NCI-H748 (cell line): ENCODE data around the gene BPHL.
A peak's percentile ranks its signal among the peaks of the same experiment; 100 is the strongest.
"Not testable (repeated sequence)": the region's sequence is repeated elsewhere in the genome, so short reads cannot be mapped to it uniquely, and the experiment has no call there.

Experiments used
- DNase-seq: peaks from one replicate; lab custom pipeline; 2025; ENCODE audit not compliant: unreplicated experiment; lab: John Stamatoyannopoulos, UW

BPHL gene

GRCh38 chr6:3155416-3155815, 36.9 kb downstream of the BPHL start:
- not testable (repeated sequence) for DNase-seq

GRCh38 chr6:3156184-3157130, 37.9 kb downstream of the BPHL start:
- peak; percentile 59 for DNase-seq

DNA sequence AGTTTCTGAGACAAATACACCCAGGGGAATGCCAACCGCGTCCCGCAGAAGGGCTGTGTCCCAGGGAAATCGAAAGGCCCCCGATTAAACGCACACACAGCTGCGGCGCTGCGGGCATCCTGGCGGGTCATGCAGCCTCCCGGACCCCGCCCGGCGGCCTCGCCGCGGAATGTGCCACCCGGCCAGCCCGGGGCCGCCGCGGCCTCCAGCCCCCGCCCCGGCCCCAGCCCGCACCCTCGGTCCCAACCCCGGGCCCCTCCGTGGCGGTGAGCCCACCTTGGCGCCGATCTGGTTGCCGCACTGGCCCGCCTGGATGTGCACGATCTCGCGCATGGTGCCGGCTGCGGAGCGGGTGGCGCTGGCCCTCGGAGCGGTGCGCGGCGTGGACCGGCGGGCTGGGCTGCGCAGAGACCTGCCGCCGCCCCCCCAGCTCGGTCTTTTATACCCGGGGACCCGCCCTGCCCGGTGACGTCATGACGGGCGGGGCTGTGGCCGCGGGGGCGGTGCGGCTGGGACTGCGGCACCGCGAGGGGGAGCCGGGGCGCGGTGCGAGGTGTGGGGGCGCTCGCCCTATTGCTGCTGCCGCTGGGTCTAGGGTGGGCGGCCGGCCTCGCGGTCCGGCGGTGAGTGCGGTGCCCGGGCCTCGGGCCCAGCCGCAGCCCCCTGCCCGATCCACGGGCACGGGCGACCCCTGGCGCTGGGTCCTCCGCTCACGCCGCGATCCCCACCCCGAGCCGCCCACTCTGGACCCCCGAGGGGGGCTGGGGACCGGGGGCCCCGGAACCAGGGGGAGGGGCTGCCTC, 38.8 kb downstream of the BPHL start, which contains the start of gene TUBB2A:
Gene TUBB2A (minus strand): TSS at position 414 of the 803 bp plus-strand sequence. CDS start 81 bp downstream, at position 333.
- DNase-seq = peak; percentile 88

- DNase-seq = peak; percentile 91
Measured at GRCh38 chr6:3159805-3160781, 41.6 kb downstream of the BPHL start.

- DNase-seq = no peak
Measured at GRCh38 chr6:3162067-3162497, 43.6 kb downstream of the BPHL start.

DNA sequence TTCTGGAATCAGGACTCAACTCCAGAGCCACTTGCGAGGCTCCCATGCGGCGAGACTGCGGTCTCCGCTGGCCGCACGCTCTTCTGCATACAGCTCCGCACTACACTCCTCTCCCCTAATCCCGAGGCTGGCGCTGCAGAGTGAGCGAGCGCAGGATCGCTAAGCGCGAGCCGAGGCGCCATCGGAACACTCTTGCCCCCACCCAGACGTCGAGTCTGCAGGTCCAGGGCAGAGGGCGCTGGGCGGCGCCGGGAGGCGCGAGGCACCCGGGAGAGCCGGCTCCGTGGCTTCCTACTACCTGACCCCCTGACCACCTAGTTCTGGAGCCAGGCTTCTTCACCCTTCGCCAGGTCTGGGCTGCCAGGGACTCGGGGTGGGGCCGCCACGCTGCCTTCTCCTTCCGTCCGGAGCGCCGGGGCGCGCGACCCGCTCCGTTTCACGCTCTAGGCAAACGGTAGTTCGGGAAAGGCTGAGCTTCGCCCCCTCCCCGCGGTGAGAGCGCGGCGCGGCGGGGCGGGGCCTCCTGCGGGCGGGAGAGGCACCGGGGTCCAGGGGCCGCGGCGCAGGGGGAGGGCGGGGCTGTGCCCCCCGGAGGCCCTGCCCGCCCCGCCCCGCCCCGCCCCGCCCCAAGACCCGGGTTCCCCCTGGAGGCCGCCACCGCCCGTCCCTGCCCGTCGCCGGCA, 44.2 kb downstream of the BPHL start:
- peak; percentile 94 for DNase-seq

GRCh38 chr6:3163248-3163594, 44.7 kb downstream of the BPHL start:
- DNase-seq = no peak

DNA sequence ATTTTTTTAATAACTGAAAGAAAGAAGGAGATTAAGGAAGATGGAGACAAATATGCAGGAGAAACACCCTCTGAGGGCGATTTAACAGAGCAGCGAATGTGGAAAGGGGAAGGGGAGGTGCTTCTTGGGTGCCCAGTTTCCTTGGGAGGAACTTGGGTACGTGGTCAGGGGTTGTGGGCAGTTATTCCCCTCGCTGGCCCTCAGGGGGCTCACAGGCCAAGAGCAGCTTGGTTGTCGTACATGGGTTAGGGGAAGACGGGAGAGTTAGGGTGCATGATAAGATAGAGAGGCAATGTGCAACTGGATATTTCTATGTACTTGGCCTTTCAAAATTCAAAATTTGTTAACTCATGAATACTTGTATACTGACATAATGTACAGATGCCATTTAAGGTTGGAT, 45.9 kb downstream of the BPHL start:
- no peak for DNase-seq

DNA sequence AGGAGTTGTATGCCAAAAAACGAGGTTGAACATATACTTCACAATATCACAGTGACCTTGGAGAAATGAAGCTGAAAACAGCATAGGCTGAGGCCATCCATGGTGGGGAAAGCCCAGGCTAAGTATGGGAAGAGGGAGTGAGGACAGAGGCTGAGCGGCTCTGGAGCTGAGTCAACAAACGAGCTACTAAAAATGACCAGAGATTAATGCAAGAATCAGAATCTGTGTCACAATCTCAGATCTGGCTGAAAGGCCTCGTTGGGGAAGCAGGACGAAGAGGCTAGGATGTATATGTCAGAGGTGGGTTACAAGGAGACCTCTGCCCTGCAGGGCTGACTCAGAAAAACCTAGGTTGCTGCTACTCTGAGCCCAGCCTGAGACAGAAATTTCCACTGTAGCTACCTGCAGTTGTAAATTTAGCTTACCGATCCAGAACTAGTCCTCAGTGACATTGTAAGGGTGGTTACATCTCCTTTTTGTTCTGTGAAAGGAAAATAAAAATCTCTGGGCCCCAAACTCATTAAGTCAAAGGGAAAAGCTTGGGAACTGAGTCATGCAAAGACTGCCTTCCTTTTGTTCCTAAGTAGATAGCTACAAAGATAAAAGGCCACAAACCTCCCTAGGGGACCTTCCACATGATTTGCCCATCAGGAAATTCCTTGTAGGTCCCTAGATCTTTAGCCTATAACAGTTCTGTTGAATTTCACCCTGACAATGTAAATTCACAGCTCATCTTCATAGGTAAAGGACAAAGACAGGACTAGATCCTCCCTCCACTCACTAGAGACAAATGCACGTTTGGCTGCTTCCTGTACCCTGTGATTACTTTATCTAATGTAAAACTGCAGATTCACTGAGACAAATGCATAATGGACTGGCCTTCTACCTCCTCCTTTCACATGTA, 47.4 kb downstream of the BPHL start:
- DNase-seq = no peak

DNA sequence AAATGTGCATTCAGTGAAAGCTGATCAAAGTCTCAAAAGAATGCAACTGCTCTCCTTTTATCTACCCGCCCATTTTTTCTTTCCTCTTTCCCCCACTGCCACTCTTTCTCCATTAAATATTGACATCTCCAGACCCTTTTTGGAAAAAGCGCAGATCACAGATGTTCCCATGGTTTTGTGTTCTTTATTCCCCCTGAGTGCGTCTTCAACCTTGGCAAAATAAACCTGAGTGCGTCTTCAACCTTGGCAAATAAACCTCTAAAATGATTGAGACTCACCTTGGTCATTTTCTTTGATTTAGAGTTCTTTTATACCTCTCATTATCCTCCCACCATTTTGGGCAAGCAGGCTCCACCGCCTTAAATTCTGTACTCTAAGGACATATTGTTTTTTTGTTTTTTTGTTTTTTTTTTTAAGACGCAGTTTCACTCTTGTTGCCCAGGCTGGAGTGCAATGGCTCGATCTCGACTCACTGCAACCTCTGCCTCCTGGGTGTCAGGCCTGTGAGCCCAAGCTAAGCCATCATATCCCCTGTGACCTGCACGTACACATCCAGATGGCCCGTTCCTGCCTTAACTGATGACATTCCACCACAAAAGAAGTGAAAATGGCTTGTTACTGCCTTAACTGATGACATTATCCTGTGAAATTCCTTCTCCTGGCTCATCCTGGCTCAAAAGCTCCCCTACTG, 48.2 kb downstream of the BPHL start:
- DNase-seq = not testable (repeated sequence)

DNA sequence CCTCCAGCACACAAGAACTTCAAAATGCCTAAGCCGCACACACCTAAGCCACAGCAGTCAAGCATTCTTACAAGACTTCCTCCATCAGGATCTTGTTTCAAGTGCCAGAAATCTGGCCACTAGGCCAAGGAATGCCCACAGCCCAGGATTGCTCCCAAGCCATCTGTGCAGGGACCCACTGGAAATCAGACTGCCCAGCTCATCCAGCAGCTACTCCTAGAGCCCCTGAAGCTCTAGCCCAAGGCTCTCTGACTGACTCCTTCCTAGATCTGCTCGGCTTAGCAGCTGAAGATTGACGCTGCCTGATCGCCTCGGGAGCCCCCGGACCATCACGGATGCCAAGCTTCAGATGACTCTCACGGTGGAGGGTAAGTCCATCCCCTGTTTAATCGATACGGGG, 49.5 kb downstream of the BPHL start:
- not testable (repeated sequence) for DNase-seq

GRCh38 chr6:3170676-3171075, 52.2 kb downstream of the BPHL start:
- not testable (repeated sequence) for DNase-seq

DNA sequence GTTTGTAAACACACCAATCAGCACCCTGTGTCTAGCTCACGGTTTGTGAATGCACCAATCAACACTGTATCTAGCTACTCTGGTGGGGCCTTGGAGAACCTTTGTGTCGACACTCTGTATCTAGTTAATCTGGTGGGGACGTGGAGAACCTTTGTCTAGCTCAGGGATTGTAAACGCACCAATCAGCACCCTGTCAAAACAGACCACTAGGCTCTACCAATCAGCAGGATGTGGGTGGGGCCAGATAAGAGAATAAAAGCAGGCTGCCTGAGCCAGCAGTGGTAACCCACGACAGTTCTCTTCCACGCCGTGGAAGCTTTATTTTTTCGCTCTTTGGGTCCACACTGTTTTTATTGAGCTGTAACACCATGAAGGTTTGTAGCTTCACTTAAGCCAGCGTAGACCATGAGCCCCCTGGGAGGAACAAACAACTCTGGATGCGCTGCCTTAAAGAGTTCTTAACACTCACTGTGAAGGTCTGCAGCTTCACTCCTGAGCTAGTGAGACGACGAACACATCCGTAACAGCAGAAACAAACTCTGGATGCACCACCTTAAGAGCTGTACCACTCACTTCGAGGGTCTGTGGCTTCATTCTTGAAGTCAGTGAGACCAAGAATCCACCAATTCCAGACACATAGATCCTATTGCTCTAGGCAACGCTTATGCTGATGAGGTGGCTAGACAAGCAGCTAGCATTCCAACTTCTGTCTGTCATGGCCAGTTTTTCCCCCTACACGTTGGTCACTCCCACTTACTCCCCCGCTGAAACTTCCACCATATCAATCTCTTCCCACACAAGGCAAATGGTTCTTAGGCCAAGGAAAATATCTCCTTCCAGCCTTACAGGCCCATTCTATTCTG, 53.0 kb downstream of the BPHL start:
- not testable (repeated sequence) for DNase-seq

DNA sequence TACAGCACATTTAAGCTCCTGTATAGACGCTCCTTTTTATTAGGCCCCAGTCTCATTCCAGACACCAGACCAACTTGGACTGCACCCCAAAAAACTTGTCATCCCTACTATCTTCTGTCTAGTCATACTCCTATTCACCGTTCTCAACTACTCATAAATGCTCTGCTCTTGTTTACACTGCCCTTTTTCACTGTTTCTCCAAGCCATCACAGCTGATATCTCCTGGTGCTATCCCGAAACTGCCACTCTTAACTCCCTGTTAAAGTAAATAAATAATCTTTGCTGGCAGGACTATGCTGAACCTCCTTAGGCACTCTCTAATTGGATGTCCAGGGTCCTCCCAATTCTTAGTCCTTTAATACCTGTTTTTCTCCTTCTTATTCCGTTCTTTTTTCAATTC, 54.3 kb downstream of the BPHL start:
- DNase-seq = not testable (repeated sequence)

DNA sequence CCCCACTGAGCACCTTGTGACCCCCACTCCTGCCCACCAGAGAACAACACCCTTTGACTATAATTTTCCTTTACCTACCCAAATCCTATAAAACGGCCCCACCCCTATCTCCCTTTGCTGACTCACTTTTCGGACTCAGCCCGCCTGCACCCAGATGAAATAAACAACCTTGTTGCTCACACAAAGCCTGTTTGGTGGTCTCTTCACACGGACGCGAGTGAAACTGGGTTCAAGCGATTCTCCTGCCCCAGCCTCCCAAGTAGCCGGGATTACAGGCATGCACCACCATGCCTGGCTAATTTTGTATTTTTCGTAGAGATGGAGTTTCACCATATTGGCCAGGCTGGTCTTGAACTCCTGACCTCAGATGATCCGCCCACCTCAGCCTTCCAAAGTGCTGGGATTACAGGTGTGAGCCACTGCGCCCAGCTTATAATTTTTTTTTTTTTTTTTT, 55.2 kb downstream of the BPHL start:
- DNase-seq = not testable (repeated sequence)

DNA sequence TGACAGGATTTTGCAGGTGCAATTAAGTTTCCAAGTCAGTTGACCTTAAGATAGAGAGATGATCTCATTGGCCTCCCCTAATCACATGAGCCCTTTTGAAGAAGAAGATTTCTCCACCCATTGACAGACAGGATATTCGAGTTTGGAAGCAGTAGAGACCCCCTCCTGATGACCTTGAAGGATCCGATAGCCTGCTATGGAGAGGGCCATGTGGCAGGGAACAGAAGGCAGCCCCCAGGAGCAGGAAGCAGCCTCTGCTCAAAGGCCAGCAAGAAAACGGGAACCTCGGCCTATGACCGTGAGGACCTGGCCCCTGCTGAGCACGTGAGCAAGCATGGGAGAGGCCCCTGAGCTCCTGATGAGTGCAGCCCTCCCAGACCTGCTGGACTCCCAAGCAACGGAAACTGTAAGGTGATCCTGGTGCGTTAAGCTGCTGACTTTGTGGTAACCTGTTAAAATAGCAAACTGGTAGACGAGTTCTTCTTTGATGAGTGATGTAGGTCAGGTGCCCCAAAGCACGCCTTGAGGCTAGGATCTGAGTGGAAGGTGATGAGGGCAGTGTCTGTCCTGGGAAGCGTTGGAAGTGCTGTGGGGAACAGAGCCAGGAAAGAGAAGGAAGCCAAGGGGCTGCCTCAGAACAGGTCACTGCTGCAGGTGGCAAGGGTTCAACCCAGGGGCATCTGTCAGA, 57.3 kb downstream of the BPHL start:
- no peak for DNase-seq
